ENCODE results near the gene CAMK1D. TPM values are rescaled to one million over a fixed set of nuclear protein-coding genes. Genes with fewer than 3 reads are reported as not detected.

CAMK1D gene
- total RNA-seq, 1 experiment from 2014 or later, result 6.3 TPM

DNA sequence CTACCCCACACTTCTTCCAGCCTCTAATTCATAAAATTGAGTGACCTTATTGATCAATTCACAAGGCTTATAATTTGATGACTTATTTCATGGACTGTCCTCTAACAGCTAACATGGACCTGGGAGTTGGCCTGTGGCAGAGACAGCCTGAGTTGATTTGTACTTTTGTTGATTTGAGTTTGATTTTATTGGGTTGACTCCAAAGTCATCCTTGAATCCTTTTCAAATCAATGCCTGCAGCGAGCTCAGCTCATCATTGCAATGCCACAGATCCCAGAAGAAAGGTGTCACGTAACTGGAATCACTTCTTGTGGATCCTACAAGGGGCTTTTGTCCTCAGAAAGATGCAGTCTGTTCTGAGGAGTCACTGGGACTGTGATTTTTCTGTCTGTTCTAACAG, 138.0 kb downstream of the CAMK1D start:
- Histone ChIP-seq H2AK5ac (ENCODE audit: insufficient read length, low read length) (no peak overlapping the region), H2BK5ac (ENCODE audit: insufficient read length, low read length) (no peak overlapping the region), H3K23me2 (ENCODE audit: insufficient read length, low read depth, low read length, poor library complexity, severe bottlenecking) (no peaks in the 10 kb centered on the region), H3K4me1 (ENCODE audit: insufficient read depth, low read length) (peaks cover 5% of the 10 kb centered on the region; the same call in 1 of the 2 replicates), H4K20me1 (ENCODE audit: control insufficient read depth, insufficient read depth, insufficient read length) (no peaks in the 10 kb centered on the region), H3K9me3 (ENCODE audit: control insufficient read depth, low read depth, low read length) (no peaks in the 10 kb centered on the region), H3K27me3 (ENCODE audit: insufficient read depth, low read length) (no peaks in the 10 kb centered on the region), H3K9ac (ENCODE audit: extremely low read depth, insufficient read length, low read length) (no peak overlapping the region), H3K4ac (ENCODE audit: low read depth, low read length) (no peak overlapping the region), H3K23ac (ENCODE audit: insufficient read length, low read depth, low read length) (no peak overlapping the region), H3K79me1 (ENCODE audit: insufficient read depth, low read depth, low read length, poor library complexity, severe bottlenecking) (no peaks in the 10 kb centered on the region), H3K79me2 (ENCODE audit: insufficient read depth, low read length) (no peaks in the 10 kb centered on the region), H2AFZ (ENCODE audit: low read length) (no peak overlapping the region), H4K8ac (replicated peaks; ENCODE audit: insufficient read length, low read depth, low read length) (no peak overlapping the region), H3K4me2 (ENCODE audit: insufficient read depth, insufficient read length, low read length) (no peak overlapping the region), H2BK15ac (ENCODE audit: low read depth, low read length) (no peak overlapping the region), H3T11ph (ENCODE audit: low read length) (no peak overlapping the region), H3K56ac (ENCODE audit: insufficient read length, low read depth, low read length) (no peak overlapping the region), H4K5ac (ENCODE audit: insufficient read length, low read depth, low read length) (no peak overlapping the region), H2BK12ac (ENCODE audit: insufficient read length, low read depth, low read length) (no peak overlapping the region), H3K14ac (ENCODE audit: insufficient read depth, low read length) (no peak overlapping the region), H3K27ac (ENCODE audit: insufficient read length, low read depth, low read length) (no peak overlapping the region), H2BK120ac (ENCODE audit: low read depth, low read length, poor library complexity, severe bottlenecking) (no peak overlapping the region), H2BK20ac (ENCODE audit: low read depth, low read length, poor library complexity, severe bottlenecking) (no peak overlapping the region), H4K91ac (ENCODE audit: insufficient read length, low read depth, low read length) (no peak overlapping the region), H3K18ac (ENCODE audit: insufficient read length, low read depth, low read length) (no peak overlapping the region)
- Mint-ChIP-seq H3K4me1 (peaks cover 25 to 34% of the 10 kb centered on the region in 2 experiments), H3K27me3 (ENCODE audit: low read depth) (no peaks in the 10 kb centered on the region), H3K36me3 (ENCODE audit: insufficient read depth in 1 of 3, low read depth in 3 of 3) (peaks cover 0 to 7% (median 0%) of the 10 kb centered on the region in 3 experiments; a peak in 3 of 7 replicates), H3K9me3 (peaks cover 3 to 4% of the 10 kb centered on the region in 2 experiments; a peak in 3 of 5 replicates), H3K27ac (no peak overlapping the region), H3K4me3 (no peak overlapping the region)
- DNase-seq, result no peak
- WGBS (ENCODE audit: extremely low coverage, insufficient read length, low lambda C conversion rate), result no CpG with 5 or more reads among the region's 2 CpGs
- TF ChIP-seq, protein P1, sequence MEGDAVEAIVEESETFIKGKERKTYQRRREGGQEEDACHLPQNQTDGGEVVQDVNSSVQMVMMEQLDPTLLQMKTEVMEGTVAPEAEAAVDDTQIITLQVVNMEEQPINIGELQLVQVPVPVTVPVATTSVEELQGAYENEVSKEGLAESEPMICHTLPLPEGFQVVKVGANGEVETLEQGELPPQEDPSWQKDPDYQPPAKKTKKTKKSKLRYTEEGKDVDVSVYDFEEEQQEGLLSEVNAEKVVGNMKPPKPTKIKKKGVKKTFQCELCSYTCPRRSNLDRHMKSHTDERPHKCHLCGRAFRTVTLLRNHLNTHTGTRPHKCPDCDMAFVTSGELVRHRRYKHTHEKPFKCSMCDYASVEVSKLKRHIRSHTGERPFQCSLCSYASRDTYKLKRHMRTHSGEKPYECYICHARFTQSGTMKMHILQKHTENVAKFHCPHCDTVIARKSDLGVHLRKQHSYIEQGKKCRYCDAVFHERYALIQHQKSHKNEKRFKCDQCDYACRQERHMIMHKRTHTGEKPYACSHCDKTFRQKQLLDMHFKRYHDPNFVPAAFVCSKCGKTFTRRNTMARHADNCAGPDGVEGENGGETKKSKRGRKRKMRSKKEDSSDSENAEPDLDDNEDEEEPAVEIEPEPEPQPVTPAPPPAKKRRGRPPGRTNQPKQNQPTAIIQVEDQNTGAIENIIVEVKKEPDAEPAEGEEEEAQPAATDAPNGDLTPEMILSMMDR (conservative IDR thresholded peaks at IDR 0.05), result no peak

Data from H9 (cell line).